ENCODE measurements around the gene TENM4.

DNA sequence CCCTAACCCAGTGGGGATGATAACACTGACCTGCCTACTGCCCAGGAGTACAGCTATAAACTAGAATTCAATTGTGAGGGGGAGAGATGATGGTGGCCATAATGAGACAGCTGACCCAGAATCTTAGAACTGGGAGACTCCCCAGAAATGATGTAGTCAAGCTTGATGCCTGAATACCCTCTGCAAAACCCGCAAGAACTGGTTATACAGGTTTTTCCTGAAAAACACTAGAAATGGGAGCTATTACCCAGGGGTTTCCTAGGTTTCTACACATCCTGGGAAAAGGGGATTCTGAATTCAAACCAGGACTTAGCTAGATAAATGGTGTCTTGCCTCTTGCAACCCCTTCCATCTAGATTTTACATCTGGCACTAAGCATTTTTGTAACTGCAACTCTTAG, 752.4 kb downstream of the TENM4 start:
- TF ChIP-seq HOXA7 (CRISPR knock-in tag; IDR thresholded peaks at IDR 0.05) (no peak), ESRRA (IDR thresholded peaks at IDR 0.05; ENCODE audit: borderline replicate concordance, low read length) (no peak), RAD21 (conservative IDR thresholded peaks at IDR 0.05 in 1 of 2, IDR thresholded peaks at IDR 0.05 in 1 of 2) (no peak), POLR2A (IDR thresholded peaks at IDR 0.05; ENCODE audit: low read length) (no peak)
- TF ChIP-seq, protein P1, sequence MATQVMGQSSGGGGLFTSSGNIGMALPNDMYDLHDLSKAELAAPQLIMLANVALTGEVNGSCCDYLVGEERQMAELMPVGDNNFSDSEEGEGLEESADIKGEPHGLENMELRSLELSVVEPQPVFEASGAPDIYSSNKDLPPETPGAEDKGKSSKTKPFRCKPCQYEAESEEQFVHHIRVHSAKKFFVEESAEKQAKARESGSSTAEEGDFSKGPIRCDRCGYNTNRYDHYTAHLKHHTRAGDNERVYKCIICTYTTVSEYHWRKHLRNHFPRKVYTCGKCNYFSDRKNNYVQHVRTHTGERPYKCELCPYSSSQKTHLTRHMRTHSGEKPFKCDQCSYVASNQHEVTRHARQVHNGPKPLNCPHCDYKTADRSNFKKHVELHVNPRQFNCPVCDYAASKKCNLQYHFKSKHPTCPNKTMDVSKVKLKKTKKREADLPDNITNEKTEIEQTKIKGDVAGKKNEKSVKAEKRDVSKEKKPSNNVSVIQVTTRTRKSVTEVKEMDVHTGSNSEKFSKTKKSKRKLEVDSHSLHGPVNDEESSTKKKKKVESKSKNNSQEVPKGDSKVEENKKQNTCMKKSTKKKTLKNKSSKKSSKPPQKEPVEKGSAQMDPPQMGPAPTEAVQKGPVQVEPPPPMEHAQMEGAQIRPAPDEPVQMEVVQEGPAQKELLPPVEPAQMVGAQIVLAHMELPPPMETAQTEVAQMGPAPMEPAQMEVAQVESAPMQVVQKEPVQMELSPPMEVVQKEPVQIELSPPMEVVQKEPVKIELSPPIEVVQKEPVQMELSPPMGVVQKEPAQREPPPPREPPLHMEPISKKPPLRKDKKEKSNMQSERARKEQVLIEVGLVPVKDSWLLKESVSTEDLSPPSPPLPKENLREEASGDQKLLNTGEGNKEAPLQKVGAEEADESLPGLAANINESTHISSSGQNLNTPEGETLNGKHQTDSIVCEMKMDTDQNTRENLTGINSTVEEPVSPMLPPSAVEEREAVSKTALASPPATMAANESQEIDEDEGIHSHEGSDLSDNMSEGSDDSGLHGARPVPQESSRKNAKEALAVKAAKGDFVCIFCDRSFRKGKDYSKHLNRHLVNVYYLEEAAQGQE (IDR thresholded peaks at IDR 0.05) = no peak
